SK-N-SH (cell line): ENCODE results near the gene STX1A. TPM values are rescaled to one million over a fixed set of nuclear protein-coding genes. Genes with fewer than 3 reads are reported as not detected.

Source experiments
- CTCF ChIA-PET: fragments of 300-600, 350-600 bp; formaldehyde crosslinking; extraction: SDS; loops from one replicate; lab custom pipeline; 2021; lab: Yijun Ruan, JAX
- POLR2A ChIA-PET: fragments of 350-600 bp; sonication (Branson Sonifier 250); formaldehyde crosslinking; extraction: SDS; loops from one replicate; lab custom pipeline; 2020; ENCODE audit warnings: antibody characterized with exemption, inconsistent platforms; lab: Yijun Ruan, JAX
- DNase-seq: peaks from one replicate; pipeline ENCODE4 v3.0.0; 2012
- H2AFZ ChIP-seq: fragments of 200-600 bp; sonication (generic); 2 replicates; pipeline ENCODE4 v1.8.1; 2016; ENCODE audit warnings: antibody characterized with exemption, mild to moderate bottlenecking, low read depth
- H3F3A ChIP-seq: fragments of 200-600 bp; sonication (generic); replicated peaks from 2 replicates; pipeline ENCODE3; 2016; ENCODE audit warnings: antibody characterized with exemption, mild to moderate bottlenecking; ENCODE audit not compliant: insufficient read depth
- H3K27ac ChIP-seq, 2 experiments: fragments of 200-500 bp in 1 of 2; fragments of 200-600 bp in 1 of 2; sonication (Bioruptor generic) in 1 of 2; sonication (generic), shearing (Covaris generic) in 1 of 2; 2 replicates each; pipeline versions ENCODE4 v1.5.1 to v1.6.1; 2014 to 2016; ENCODE audit warnings: low read depth in 2 of 2, inconsistent platforms in 1 of 2, low read length in 1 of 2, mild to moderate bottlenecking in 1 of 2, mixed read lengths in 1 of 2
- H3K27me3 ChIP-seq: fragments of 200-600 bp; sonication (generic), shearing (Covaris generic); 2 replicates; pipeline ENCODE4 v1.6.1; 2016; ENCODE audit warnings: mixed run types; ENCODE audit not compliant: insufficient read depth
- H3K36me3 ChIP-seq, 2 experiments: fragments of 200-500 bp in 1 of 2; fragments of 200-600 bp in 1 of 2; sonication (Bioruptor generic) in 1 of 2; sonication (generic) in 1 of 2; replicated peaks in 1 of 2; 2 replicates each; pipeline versions ENCODE3 to v1.5.1; 2014 to 2016; ENCODE audit warnings: low read length in 1 of 2, mild to moderate bottlenecking in 1 of 2; ENCODE audit not compliant: insufficient read depth in 2 of 2, control insufficient read depth in 1 of 2
- H3K4me1 ChIP-seq, 2 experiments: fragments of 200-500 bp in 1 of 2; fragments of 200-600 bp in 1 of 2; sonication (Bioruptor generic) in 1 of 2; sonication (generic), shearing (Covaris generic) in 1 of 2; 2 replicates each; pipeline versions ENCODE4 v1.5.1 to v1.6.1; 2014 to 2016; ENCODE audit warnings: low read depth in 1 of 2, low read length in 1 of 2, mixed run types in 1 of 2; ENCODE audit not compliant: insufficient read depth in 2 of 2, control insufficient read depth in 1 of 2
- H3K4me2 ChIP-seq: fragments of 200-600 bp; sonication (generic), shearing (Covaris generic); 2 replicates; pipeline ENCODE4 v1.6.1; 2017; ENCODE audit warnings: mixed run types
- H3K4me3 ChIP-seq, 2 experiments: fragments of 200-500 bp in 1 of 2; fragments of 200-600 bp in 1 of 2; sonication (Bioruptor generic) in 1 of 2; sonication (generic), shearing (Covaris generic) in 1 of 2; 2 replicates each; pipeline versions ENCODE4 v1.5.1 to v1.8.1; 2014 to 2016; ENCODE audit warnings: low read depth in 2 of 2, inconsistent platforms in 1 of 2, low read length in 1 of 2, mild to moderate bottlenecking in 1 of 2, mixed read lengths in 1 of 2, moderate library complexity in 1 of 2
- H3K79me2 ChIP-seq: fragments of 200-600 bp; sonication (generic); 2 replicates; pipeline ENCODE4 v1.8.1; 2017; ENCODE audit warnings: mild to moderate bottlenecking; ENCODE audit not compliant: insufficient read depth
- H3K9ac ChIP-seq: fragments of 200-600 bp; sonication (generic); 2 replicates; pipeline ENCODE4 v1.6.1; 2017; ENCODE audit warnings: mixed run types
- H3K9me2 ChIP-seq: fragments of 200-600 bp; sonication (generic); 2 replicates; pipeline ENCODE4 v1.6.1; 2017; ENCODE audit warnings: mixed run types
- H3K9me3 ChIP-seq: fragments of 200-600 bp; sonication (generic); 2 replicates; pipeline ENCODE4 v1.6.1; 2017; ENCODE audit warnings: mixed run types, mild to moderate bottlenecking, moderate library complexity
- H4K20me1 ChIP-seq: fragments of 200-600 bp; sonication (generic); 2 replicates; pipeline ENCODE4 v1.6.1; 2017; ENCODE audit warnings: mild to moderate bottlenecking, mixed run types; ENCODE audit not compliant: insufficient read depth
- ELF1 ChIP-seq: IDR thresholded peaks from 2 replicates; pipeline ENCODE4 v1.4.0; 2012
- EZH2phosphoT487 ChIP-seq: fragments of 200-600 bp; sonication (generic); IDR thresholded peaks from 2 replicates; pipeline ENCODE4 v1.6.1; 2017; ENCODE audit warnings: low read depth, mixed run types, mild to moderate bottlenecking, antibody characterized with exemption, moderate library complexity, borderline replicate concordance
- FOSL2 ChIP-seq: IDR thresholded peaks from 2 replicates; pipeline ENCODE4 v1.4.0; 2012; ENCODE audit warnings: low read depth, mild to moderate bottlenecking, moderate library complexity, borderline replicate concordance
- FOXM1 ChIP-seq: IDR thresholded peaks from 2 replicates; pipeline ENCODE4 v1.4.0; 2012; ENCODE audit warnings: low read depth, mild to moderate bottlenecking
- IRF3 ChIP-seq: fragments of 150-350 bp; IDR thresholded peaks from 2 replicates; pipeline ENCODE4 v1.6.1; 2016; ENCODE audit warnings: mild to moderate bottlenecking, low read depth, low read length
- PBX3 ChIP-seq: IDR thresholded peaks from 2 replicates; pipeline ENCODE4; 2012
- REST ChIP-seq: IDR thresholded peaks from 2 replicates; pipeline ENCODE4 v1.6.1; 2012; ENCODE audit warnings: mild to moderate bottlenecking, low read depth, low read length, moderate library complexity
- RXRA ChIP-seq: IDR thresholded peaks from 2 replicates; pipeline ENCODE4 v1.4.0; 2012; ENCODE audit warnings: low read depth, mild to moderate bottlenecking, borderline replicate concordance
- SIN3A ChIP-seq: IDR thresholded peaks from 2 replicates; pipeline ENCODE4 v1.6.1; 2012; ENCODE audit warnings: low read depth, mild to moderate bottlenecking, low read length, moderate library complexity, borderline replicate concordance
- TCF12 ChIP-seq: IDR thresholded peaks from 2 replicates; pipeline ENCODE4 v1.4.0; 2012
- USF1 ChIP-seq: IDR thresholded peaks from 2 replicates; pipeline ENCODE4 v1.4.0; 2012; ENCODE audit warnings: low read depth, borderline replicate concordance
- USF2 ChIP-seq: fragments of 150-350 bp; IDR thresholded peaks from 2 replicates; pipeline ENCODE4 v1.6.1; 2017; ENCODE audit warnings: antibody characterized with exemption, low read length, low read depth, borderline replicate concordance
- ZBTB33 ChIP-seq: IDR thresholded peaks from 2 replicates; pipeline ENCODE4 v1.4.0; 2012; ENCODE audit warnings: low read depth, borderline replicate concordance
- WGBS: methylation state at CpG from one replicate; pipeline ENCODE4 v1.1.6; 2017; ENCODE audit warnings: low lambda C conversion rate; 5-methylcytosine and 5-hydroxymethylcytosine counted together
- polyA plus RNA-seq, 3 experiments: library from polyadenylated mRNA; depleted of rRNA; stranded (reverse); fragments of >200 nt; gene quantifications; 2 replicates each; pipeline ENCODE4 v1.2.3, GENCODE V29; 2012

The STX1A gene
- polyA plus RNA-seq, 1 of the 3 experiments (the other 2 are of a cell fraction): 91.1 TPM

GRCh38 chr7:73742338-73742752, 22.9 kb upstream of the STX1A start:
- Histone ChIP-seq H3K79me2 (peaks cover 13% of the 10 kb centered on the region; the same call in 1 of the 2 replicates), H3K9ac (no peak overlapping the region), H3K27me3 (no peaks in the 10 kb centered on the region), H3K4me2 (no peak overlapping the region), H3K36me3 (peaks cover 2 to 4% of the 10 kb centered on the region in 2 experiments), H4K20me1 (no peaks in the 10 kb centered on the region), H2AFZ (no peak overlapping the region), H3K4me3 (no peak overlapping the region), H3F3A (peaks cover 10% of the 10 kb centered on the region), H3K4me1 (peaks cover 6 to 16% of the 10 kb centered on the region in 2 experiments; a peak in 2 of 4 replicates), H3K9me3 (no peaks in the 10 kb centered on the region), H3K9me2 (no peaks in the 10 kb centered on the region), H3K27ac (no peak overlapping the region)
- POLR2A ChIA-PET: no interaction called here
- 86% methylated on average over 7 of the region's 7 CpGs for WGBS
- CTCF ChIA-PET: interaction anchor here (0.7 to 6.8 kb wide), 4 partner anchors 7 to 146 kb away, joined by 3 to 52 read pairs (median 12); no protein-coding TSS in a partner anchor
- no peak for DNase-seq
- no peak for TF ChIP-seq IRF3
- no peak for TF ChIP-seq RXRA
- TF ChIP-seq FOXM1: no peak
- TF ChIP-seq SIN3A: no peak
- TF ChIP-seq EZH2phosphoT487: no peak
- TF ChIP-seq ZBTB33: no peak
- TF ChIP-seq PBX3: no peak
- TF ChIP-seq FOSL2: no peak
- no peak for TF ChIP-seq TCF12
- no peak for TF ChIP-seq ELF1

GRCh38 chr7:73741600-73741999, 22.1 kb upstream of the STX1A start:
- peaks cover 10% of the 10 kb centered on the region for H3F3A ChIP-seq
- TF ChIP-seq USF2 (no peak), EZH2phosphoT487 (no peak), RXRA (no peak), REST (no peak), USF1 (no peak)
- TF ChIP-seq, all 33 proteins: peak for 0
- no peaks in the 10 kb centered on the region for H3K9me3 ChIP-seq
- DNase-seq: no peak
- peaks cover 8% of the 10 kb centered on the region in 2 experiments for H3K36me3 ChIP-seq
- no peak overlapping the region for H3K27ac ChIP-seq
- 96% methylated on average over 5 of the region's 5 CpGs for WGBS
- H4K20me1 ChIP-seq: no peaks in the 10 kb centered on the region
- H2AFZ ChIP-seq: no peak overlapping the region
- no peak overlapping the region for H3K9ac ChIP-seq
- H3K79me2 ChIP-seq: peaks cover 20% of the 10 kb centered on the region; the same call in 1 of the 2 replicates
- ChIA-PET CTCF (interaction anchor here (1.8 to 8.4 kb wide), 3 partner anchors 18 to 134 kb away, joined by 6 to 89 read pairs (median 52); no protein-coding TSS in a partner anchor), POLR2A (no interaction called here)
- H3K4me3 ChIP-seq: no peak overlapping the region
- no peaks in the 10 kb centered on the region for H3K9me2 ChIP-seq
- no peaks in the 10 kb centered on the region for H3K27me3 ChIP-seq
- H3K4me1 ChIP-seq: peaks cover 7 to 16% of the 10 kb centered on the region in 2 experiments; a peak in 2 of 4 replicates
- no peak overlapping the region for H3K4me2 ChIP-seq
